HFF-Myc (cell line): ENCODE results near the gene CD274.

Source experiments
- DNase-seq: peaks from one replicate; pipeline ENCODE4 v3.0.0-alpha.2; 2011; ENCODE audit warnings: low read depth; ENCODE audit errors: extremely low read depth
- H3K4me3 ChIP-seq: replicated peaks from 2 replicates; pipeline ENCODE4 v1.5.1; 2011; ENCODE audit warnings: low read depth, mild to moderate bottlenecking, control low read depth, low read length
- TF ChIP-seq, protein P1 (sequence below): IDR thresholded peaks from 2 replicates; pipeline ENCODE4 v1.5.1; 2012; ENCODE audit warnings: mild to moderate bottlenecking, low read depth, low read length, control low read depth; ENCODE audit errors: missing control alignments

CD274 gene

DNA sequence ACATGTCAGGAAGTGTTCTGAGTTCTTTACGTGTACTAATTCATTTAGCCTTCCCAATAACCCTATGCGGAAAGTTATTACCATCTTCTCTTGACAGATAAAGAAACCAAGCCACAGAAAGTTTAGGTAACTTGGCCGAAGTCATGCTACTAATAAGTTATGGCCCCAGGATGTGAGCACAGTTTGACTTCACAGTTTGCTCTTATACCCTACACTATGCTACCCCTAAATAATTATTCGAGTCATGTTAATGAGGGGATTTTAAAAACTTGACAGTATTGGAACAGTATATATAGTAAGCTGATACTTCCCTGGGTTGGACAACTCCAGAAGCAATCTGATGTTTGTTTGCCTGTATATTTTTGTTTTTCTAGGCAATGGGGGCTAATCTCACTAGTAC is 30.6 kb downstream of the CD274 start:
- TF ChIP-seq, protein P1, sequence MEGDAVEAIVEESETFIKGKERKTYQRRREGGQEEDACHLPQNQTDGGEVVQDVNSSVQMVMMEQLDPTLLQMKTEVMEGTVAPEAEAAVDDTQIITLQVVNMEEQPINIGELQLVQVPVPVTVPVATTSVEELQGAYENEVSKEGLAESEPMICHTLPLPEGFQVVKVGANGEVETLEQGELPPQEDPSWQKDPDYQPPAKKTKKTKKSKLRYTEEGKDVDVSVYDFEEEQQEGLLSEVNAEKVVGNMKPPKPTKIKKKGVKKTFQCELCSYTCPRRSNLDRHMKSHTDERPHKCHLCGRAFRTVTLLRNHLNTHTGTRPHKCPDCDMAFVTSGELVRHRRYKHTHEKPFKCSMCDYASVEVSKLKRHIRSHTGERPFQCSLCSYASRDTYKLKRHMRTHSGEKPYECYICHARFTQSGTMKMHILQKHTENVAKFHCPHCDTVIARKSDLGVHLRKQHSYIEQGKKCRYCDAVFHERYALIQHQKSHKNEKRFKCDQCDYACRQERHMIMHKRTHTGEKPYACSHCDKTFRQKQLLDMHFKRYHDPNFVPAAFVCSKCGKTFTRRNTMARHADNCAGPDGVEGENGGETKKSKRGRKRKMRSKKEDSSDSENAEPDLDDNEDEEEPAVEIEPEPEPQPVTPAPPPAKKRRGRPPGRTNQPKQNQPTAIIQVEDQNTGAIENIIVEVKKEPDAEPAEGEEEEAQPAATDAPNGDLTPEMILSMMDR = no peak
- no peak for DNase-seq
- no peak overlapping the region for H3K4me3 ChIP-seq

DNA sequence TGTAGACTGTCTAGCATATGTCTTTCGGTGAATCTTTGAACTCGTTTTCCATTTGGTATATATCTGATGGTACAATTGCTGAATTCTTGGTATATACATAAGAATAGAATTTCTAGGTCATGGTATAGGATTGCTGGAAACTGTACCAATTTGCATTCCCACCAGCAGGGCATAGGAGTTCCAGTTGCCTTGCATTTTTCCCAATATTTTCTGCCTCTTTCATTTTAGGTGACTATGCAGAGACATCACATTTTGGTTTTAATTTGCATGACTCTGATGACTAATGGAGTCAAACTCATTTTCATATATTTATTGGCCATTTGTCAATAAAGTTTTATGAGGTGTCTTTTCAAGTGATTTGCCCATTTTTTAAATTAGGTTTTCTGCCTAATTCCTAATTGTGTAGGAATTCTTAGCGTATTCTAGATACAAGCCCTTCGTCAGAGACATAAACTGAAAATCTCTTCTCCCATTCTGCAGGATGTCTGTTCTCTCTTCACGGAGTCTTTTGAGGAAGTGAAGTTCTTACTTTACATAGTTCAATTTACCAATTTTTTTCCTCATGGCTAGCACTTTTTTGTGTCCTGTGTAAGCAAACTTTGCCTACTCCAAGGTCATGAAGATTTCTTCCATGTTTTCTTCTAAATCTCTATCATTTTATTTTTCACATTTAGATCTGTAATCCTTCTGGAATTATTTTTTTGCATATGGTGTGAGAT is 31.1 kb downstream of the CD274 start:
- no peak for DNase-seq
- no peak overlapping the region for H3K4me3 ChIP-seq
- TF ChIP-seq, protein P1 = no peak

DNA sequence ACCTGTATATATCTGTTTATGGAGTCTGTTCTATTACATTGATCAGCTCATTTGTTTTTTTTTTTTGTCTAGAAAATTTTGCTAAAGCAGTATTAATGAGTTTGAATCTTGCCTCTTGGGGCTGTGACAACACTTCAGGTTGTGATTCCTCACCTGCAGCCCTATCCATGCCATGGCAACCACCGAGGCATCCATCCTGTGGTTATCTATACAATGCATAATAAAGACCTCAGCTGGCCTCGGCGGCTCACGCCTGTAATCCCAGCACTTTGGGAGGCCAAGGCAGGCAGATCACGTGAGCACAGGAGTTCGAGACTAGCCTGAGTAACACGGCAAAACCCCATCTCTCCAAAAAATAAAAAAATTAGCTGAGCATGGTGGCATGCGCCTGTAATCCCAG is 31.9 kb downstream of the CD274 start:
- no peak for DNase-seq

DNA sequence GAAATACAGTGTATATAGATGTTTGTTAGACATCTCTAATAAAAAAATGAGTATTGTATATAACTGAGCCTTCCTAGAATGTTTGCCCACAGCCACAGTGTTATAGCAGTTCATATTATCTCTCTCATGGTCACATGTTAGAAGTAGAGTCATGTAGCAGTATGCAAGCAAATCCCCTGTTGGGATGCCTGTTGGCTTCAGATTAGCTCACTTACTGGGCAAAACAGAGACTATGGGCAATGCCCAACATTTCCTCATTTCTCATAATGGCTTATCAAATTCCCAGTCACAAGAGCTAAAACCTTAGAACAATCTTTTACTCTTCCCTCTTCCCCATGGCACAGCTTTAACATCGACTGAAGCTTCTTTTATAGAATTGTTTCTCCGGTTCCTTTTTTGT is 33.0 kb downstream of the CD274 start:
- no peak overlapping the region for H3K4me3 ChIP-seq
- TF ChIP-seq, protein P1 = no peak
- DNase-seq = no peak

More for the DNA sequence above, 31.9 kb downstream of the CD274 start:
- no peak overlapping the region for H3K4me3 ChIP-seq
- TF ChIP-seq, protein P1 = no peak

DNA sequence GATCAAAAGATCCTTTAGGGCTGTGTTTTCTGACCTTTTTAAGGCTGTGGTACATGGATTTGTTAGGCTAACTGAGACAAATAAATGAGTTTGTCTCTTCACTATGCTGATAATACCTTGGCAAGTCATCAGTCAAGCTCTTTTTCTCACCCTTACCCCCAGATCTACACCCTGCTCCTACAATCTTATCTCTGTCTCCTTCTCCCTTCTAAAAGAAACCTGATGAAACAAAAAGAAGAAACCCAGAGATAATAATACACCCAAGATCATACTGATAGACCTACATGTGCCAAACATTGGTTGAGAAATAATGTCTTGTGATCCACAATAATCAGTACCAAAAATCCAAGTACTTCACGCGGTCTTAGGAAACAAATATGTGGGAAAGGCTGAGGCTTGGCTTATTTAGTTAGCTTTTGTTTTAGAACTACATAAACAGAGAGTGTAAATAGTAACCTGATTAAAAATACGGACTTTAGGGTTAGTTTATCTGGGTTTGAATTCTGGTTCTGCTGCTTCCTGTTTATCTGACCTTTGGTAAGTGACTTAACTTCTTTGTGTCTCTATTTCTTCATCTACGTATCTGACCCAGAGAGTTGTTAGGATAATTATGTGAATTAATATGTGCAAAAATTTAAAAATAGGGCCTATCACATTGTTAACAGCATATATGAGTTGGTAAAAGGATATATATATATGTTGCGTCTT is 35.2 kb downstream of the CD274 start:
- H3K4me3 ChIP-seq = no peak overlapping the region
- no peak for DNase-seq
- TF ChIP-seq, protein P1 = no peak

DNA sequence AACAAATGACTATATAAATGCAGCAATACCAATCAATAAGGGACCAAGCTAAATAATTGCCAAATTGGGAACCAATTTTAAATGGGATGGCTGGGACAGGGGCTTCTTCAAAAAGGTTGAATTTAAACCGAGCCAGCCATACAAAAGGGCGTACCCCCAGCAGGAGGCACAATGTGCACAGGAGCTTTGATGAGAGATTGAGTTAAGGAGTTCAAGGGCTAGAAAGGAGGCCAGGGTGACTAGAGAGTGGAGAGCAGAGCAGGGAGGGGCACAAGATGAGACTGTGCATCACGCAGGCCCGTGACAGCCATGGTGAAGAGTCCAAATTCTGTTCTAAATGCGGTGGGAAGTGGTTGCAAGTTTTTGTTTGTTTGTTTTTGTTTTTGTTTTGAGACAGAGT is 36.6 kb downstream of the CD274 start:
- H3K4me3 ChIP-seq = no peak overlapping the region
- DNase-seq = no peak
- TF ChIP-seq, protein P1 = no peak
